ENCODE data around the gene PTBP1.
A peak's percentile ranks its signal among the peaks of the same experiment; 100 is the strongest.
"Not testable (repeated sequence)": the region's sequence is repeated elsewhere in the genome, so short reads cannot be mapped to it uniquely, and the experiment has no call there.

PTBP1 gene

DNA sequence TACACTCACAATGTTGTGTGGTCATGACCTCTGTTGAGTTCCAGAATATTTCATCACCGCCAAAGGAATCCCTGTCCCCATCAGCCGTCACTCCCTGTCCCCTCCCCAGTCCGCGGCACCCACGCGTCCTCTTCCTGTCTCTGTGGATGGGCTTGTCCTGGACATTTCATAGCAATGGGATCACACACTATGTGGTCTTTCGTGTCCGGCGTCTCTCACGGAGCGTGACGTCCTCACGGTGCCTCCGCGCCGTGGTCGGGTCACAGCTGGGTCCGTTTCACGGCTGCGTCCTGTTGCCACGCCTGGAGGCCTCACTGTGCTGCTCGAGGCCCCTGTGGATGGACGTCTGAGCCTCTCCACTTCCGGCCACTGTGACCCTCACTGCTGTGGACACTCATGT is 37.0 kb downstream of the PTBP1 start:
- DNase-seq: no peak

DNA sequence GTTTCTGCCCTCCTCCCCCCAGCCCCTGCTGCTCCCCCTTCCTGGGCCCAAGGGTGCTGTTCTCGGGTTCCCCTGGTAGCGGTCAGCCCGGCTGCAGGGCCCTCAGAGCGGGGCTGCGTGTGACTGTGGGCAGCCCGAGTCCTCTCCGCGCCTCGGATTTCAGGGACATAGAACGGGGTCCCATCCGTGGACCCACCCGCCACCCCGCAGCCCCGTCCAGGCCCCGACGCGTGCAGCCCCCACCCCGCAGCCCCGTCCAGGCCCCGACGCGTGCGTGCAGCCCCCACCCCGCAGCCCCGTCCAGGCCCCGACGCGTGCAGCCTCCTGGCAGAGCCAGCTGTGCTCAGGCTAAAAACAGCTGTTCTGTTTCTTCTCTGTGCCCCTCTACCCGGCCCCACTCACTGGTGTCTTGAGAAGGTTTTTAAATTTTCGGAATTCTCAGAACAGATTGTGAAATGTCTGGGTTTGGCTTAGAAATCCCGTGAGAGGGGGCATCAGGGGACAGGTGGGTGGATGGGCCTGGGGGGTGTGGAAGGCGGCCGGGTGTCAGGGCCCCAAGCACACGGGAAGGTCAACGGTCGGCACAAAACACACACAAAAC is 38.1 kb downstream of the PTBP1 start:
- DNase-seq: no peak

DNA sequence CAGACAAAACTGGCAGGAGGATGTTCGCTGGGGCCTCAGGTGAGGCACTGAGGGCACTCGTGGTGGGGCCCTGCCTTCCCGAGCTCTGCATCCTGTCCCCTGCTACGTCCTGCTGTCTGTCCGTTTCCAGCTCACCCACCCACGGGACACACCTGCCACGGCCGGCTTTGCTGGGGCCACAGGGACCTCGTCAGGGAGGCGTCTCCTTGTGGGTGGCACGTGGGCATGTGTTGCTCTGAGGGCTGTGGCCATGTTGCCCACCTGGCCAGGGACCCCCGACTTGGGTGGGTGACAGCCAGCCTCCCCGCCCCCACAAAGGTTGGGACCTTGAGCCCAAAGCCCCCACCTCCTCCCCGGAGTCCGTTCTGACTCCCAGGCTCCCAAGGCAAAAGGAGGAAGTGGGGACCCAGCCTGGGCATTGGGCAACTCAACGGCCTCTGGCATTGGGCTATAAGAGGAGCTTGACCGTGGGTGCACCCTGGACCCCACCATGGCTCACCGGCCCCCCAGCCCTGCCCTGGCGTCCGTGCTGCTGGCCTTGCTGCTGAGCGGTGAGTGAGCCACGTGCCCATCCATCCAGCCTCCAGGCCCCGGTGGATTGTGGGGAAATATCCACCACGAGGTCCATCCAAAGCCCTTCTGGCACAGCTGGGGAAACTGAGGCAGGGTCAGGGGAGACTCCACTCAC is 43.4 kb downstream of the PTBP1 start, which contains the start of gene PRTN3:
TSS of gene PRTN3 (plus strand) at position 481 of the 688 bp plus-strand sequence. CDS start at position 491, 10 bp downstream.
- no peak for DNase-seq

DNA sequence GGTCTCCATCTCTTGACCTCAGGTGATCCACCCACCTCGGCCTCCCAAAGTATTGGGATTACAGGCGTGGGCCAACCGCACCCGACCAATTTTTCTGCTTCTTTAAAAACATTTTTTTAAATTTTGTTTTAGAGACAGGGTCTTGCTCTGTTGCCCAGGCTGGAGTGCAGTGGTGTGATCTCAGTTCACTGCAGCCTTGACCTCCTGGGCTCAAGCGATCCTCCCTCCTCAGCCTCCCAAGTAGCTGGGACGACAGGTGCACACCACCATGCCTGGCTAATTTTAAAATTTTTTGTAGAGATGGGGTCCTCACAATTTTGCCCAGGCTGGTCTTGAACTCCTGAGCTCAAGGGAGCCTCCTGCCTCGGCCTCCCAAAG is 45.5 kb downstream of the PTBP1 start:
- not testable (repeated sequence) for DNase-seq

DNA sequence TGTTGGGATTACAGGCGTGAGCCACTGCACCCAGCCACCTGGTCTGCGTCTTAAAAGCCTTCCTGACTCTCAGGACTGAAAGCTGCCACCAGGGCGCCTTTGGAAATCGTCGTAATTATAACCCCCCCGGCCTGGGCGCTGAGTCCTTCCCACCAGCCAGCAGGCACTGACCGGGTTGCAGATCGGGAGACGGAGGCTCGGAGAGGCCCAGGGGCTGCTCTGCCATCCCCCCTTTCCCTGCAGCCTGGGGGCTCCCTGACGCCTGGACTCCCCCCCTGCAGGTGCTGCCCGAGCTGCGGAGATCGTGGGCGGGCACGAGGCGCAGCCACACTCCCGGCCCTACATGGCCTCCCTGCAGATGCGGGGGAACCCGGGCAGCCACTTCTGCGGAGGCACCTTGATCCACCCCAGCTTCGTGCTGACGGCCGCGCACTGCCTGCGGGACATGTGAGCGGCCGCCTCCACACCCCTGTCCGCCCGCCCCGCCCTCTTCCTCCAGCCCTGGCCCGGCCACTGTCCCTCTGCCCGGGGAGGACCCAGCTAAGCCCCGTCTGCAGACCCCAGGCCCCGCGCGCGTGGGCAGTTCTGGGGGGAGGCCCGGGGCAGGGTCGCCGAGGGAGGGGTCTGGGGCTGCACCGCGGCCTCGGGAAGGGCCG is 46.1 kb downstream of the PTBP1 start:
- DNase-seq: peak; percentile 33

DNA sequence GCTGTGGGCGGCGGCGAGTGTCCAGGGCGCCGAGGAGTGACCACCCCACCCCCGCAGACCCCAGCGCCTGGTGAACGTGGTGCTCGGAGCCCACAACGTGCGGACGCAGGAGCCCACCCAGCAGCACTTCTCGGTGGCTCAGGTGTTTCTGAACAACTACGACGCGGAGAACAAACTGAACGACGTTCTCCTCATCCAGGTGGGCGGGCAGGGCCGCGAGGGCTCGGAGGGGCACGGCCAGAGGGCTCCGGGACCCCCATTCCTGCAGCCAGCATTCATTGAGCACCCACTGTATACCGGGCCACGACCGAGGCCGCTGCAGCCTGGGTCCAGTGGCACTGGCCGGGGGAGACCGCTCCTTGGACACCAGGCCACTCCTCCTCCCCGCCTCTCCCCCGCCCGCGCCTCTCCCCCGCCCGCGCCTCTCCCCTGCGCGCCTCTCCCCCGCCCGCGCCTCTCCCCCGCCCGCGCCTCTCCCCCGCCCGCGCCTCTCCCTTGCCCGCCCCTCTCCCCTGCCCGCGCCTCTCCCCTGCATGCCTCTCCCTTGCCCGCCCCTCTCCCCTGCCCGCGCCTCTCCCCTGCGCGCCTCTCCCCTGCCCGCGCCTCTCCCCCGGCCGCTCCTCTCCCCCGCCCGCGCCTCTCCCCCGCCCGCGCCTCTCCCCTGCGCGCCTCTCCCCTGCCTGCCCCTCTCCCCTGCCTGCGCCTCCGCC is 46.7 kb downstream of the PTBP1 start:
- DNase-seq: no peak

DNA sequence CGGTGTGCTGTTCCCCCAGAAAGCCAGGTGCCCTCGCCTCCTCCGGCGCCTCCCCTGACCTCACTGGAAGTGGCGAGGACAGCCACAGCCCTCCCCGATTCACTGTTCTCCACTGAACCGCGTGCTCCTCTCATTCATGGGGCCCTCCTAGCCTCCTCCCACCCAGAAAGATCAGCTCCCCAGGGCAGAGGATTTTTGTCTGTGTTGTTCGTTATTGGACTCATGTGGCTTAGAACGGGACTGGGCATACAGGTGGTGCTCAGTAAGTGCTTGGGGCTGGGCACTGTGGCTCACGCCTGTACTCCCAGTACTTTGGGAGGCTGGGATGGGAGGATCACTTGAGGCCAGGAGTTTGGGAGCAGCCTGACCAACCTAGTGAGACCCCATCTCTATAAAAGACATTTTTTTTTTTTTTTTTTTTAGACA is 47.3 kb downstream of the PTBP1 start:
- no peak for DNase-seq

DNA sequence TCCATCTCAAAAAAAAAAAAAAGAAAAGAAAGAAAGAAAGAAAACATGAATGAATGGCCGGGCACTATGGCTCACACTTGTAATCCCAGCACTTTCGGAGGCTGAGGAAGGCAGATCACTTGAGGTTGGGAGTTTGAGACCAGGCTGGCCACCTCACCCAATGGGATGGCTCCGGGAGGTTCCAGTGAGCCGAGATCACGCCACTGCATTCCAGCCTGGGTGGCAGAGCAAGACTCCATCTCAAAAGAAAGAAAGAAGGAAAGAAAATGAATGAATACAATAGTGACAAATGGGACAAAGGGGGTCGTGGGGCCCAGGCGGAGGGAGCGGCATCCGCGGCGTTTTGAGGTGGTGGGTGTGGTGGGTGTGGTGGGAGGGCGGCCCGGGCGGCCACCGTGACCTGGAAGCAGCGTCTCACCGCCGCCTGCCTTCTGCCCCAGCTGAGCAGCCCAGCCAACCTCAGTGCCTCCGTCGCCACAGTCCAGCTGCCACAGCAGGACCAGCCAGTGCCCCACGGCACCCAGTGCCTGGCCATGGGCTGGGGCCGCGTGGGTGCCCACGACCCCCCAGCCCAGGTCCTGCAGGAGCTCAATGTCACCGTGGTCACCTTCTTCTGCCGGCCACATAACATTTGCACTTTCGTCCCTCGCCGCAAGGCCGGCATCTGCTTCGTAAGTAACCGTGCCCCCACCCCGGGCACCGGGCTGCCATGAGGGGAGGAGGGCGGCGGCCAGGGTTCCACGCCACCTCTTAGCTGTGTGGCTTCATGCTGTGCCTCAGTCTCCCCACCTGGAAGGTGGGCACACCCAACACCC is 48.7 kb downstream of the PTBP1 start:
- no peak for DNase-seq

DNA sequence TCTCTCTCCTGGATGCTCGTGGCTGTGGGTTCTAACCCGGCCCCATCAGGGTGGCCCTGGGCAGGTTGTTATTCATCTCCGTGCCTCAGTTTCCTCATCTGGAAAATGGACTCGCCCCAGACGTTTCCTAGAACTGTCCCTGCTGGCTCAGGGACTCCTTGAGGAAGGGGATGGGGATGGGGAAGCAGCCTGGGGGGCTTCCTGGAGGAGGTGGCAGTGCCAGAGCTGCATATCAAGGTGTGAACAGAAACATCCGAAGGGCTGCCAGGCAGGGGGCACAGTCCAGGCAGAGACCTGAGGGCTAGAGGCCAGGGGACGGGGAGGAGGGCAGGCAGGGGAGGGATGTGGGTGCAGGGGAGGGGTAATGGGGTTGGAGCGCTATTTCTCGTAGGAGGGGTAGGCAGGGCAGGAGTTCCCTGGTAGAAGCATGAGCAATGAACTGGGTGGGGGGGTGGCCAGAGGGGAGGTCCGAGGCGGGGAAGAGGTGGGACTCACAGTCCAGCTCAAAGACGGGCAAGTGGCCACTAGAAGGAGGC is 51.2 kb downstream of the PTBP1 start:
- DNase-seq: no peak

DNA sequence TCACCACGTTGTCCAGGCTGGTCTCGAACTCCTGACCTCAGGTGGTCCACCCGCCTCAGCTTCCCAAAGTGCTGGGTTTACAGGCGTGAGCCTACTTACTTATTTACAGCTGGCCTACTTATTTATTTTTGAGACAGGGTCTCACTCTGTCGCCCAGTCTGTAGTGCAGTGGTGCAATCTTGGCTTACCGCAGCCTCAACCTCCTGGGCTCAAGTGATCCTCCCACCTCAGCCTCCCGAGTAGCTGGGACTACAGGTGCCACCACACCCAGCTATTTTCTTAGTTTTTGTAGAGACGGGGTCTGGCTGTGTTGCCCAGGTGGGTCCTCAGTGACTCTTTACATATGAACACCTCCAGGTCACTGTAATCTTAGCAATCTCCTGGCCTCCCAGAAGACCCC is 51.9 kb downstream of the PTBP1 start:
- DNase-seq: not testable (repeated sequence)

DNA sequence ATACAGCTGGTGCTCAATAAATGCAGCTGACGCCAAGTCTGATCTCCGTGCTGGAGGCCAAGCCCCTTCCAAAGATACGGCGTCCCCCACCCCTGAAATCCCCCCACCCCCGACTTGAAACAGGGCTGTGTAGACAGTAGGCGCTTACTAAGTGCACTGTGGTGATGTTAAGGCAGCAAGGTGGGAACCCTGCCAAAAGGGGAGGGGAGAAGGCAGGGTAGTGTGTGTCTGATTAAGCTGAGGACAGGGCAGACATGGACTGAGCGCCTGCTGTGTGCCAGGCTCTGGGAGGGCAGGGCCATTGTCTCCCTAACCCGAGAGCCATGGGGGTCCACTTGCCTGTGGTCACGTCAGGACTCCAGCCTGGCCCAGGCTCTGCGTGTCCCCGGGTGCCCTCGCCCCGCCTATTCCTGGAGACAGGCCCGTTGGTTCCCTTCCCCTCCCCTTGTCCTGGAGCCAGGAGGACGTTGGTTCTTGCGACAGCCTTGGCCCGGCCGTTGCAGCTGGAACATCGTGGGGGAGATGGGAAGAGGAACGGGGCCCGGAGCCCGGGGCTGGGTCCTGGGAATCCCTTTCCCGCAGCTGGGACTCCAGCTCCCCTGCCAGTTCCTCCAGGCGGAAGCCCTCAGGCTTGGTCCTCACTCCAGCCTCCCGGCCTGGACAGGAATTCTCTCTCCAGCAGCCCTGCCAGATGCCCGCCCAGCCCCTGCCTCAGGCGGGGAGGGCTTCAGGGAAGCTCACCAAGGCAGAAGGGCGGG is 53.1 kb downstream of the PTBP1 start:
- peak; percentile 72 for DNase-seq

DNA sequence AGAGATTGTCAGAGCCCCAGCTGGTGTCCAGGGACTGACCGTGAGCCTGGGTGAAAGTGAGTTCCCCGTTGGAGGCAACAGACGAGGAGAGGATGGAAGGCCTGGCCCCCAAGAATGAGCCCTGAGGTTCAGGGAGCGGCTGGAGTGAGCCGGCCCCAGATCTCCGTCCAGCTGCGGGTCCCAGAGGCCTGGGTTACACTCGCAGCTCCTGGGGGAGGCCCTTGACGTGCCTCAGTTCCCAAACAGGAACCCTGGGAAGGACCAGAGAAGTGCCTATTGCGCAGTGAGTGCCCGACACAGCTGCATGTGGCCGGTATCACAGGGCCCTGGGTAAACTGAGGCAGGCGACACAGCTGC is 53.7 kb downstream of the PTBP1 start:
- no peak for DNase-seq

DNA sequence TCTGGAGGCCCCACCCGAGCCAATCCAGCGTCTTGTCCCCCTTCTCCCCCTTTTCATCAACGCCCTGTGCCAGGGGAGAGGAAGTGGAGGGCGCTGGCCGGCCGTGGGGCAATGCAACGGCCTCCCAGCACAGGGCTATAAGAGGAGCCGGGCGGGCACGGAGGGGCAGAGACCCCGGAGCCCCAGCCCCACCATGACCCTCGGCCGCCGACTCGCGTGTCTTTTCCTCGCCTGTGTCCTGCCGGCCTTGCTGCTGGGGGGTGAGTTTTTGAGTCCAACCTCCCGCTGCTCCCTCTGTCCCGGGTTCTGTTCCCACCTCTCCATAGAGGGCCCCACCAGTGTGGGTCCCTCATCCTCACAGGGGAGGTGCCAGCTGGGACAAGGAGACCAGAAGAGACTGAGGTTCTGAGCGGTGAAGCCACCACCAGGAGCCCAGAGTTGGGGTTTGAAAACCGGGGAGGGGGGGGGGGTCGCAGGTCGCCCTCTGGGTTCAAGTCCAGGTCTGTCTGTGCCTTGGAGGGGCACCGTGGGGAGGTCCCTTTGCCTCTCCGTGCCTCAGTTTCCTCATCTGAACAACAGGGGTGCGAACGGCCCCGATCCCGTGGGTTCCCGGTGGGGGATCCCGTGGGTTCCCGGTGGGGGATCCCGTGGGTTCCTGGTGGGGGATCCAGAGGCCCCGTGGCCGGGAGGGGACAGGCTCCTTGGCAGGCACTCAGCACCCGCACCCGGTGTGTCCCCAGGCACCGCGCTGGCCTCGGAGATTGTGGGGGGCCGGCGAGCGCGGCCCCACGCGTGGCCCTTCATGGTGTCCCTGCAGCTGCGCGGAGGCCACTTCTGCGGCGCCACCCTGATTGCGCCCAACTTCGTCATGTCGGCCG is 55.1 kb downstream of the PTBP1 start, which contains the start of gene ELANE:
TSS of gene ELANE (plus strand) at position 168 of the 878 bp plus-strand sequence. CDS start at position 194, 26 bp downstream.
- DNase-seq: no peak

DNA sequence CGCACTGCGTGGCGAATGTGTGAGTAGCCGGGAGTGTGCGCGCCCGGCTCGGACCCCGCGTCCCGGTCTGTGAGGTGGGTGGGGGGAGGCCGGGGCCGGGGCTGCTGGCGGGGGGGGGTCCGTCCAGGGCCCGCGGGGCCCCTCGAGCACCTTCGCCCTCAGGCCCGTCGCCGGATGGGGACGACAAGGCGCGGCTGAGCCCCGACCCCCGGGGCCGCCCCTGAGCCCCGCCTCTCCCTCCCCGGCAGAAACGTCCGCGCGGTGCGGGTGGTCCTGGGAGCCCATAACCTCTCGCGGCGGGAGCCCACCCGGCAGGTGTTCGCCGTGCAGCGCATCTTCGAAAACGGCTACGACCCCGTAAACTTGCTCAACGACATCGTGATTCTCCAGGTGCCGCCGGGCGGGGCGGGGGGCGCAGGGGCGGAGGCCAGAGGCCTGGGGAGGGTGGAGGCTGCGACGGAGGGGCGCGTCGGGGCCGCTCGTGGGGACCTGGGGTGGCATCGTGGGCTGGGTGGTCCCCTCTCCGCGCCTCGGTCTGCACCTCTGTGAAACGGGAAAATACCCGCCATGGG is 55.8 kb downstream of the PTBP1 start:
- no peak for DNase-seq

DNA sequence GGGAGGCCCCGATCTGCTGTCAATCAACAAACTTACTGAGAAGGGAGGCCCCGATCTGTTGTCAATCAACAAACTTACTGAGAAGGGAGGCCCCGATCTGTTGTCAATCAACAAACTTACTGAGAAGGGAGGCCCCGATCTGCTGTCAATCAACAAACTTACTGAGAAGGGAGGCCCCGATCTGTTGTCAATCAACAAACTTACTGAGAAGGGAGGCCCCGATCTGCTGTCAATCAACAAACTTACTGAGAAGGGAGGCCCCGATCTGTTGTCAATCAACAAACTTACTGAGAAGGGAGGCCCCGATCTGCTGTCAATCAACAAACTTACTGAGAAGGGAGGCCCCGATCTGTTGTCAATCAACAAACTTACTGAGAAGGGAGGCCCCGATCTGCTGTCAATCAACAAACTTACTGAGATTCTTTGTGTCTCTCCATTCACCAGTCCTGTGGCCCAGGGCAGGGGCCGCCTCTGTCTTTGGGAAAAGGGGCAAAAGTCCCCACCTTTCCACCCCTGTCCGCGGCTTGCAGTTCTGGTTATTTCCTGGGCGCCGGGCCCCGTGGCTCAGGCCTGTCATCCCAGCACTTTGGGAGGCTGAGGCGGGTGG is 56.5 kb downstream of the PTBP1 start:
- DNase-seq: not testable (repeated sequence)

DNA sequence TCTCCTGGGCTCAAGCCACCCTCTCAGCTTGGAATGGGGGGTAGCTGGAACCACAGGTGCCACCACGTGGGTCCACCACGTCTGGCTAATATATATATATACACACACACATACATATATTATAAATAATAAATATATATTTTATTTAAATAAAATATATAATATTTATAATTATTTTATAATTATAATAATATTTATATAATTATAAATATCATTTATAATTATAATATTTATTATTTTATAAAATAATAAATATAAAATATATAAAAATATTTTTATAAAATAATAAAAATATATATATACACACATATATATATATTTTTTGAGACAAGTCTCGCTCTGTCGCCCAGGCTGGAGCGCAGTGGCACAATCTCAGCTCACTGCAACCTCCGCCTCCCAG is 57.3 kb downstream of the PTBP1 start:
- DNase-seq: no peak

DNA sequence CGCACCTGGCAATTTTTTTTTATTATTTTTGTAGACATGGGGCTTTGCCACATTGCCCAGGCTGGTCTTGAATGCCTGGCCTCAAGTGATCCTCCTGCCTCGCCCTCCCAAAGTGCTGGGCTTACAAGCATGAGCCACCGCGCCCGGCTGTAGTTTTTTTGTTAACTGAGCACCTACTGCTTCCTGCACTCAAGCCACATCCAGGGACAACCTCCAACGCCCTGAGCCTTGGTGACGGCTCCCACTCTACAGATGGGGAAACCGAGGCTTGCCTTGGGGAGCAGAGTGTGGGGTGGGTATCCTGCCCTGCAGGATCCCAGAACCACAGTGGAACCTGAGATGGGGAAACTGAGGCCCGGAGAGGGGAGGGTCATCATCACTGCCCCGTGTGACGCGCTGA is 57.9 kb downstream of the PTBP1 start:
- no peak for DNase-seq

DNA sequence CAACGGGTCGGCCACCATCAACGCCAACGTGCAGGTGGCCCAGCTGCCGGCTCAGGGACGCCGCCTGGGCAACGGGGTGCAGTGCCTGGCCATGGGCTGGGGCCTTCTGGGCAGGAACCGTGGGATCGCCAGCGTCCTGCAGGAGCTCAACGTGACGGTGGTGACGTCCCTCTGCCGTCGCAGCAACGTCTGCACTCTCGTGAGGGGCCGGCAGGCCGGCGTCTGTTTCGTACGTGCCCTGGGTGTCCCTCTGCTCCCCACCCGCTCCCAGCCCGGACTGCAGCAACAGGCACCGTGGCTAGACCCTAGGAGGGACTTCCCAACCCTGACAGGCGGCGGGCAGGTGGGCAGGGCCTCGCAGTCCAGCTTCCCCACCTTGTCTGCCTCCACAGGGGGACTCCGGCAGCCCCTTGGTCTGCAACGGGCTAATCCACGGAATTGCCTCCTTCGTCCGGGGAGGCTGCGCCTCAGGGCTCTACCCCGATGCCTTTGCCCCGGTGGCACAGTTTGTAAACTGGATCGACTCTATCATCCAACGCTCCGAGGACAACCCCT is 58.4 kb downstream of the PTBP1 start:
- DNase-seq: no peak

DNA sequence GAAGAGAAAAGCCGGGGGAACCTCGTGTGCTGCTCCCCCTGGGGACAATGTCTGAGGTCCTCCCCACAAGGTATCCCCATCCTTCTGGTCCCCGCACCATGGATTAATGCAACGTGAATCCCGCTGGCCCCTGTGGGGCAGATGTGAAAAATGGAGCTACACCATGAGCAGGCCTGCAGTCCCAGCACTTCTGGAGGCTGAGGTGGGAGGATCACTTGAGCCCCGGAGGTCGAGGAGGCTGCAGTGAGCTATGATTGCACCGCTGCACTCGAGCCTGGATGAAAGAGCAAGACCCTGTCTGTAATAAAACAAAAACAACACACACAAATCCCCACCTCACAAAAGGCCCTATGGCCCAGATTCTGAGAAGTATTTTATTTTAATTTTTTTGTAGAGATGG is 61.0 kb downstream of the PTBP1 start:
- no peak for DNase-seq
